Ishikawa (cell line): ENCODE data around the gene BANP.

Experiments used
- EP300 ChIP-seq: IDR thresholded peaks from 2 replicates; pipeline ENCODE4 v1.6.1; 2012; ENCODE audit warnings: borderline replicate concordance
- FOXM1 ChIP-seq: IDR thresholded peaks from 2 replicates; pipeline ENCODE4 v1.6.1; 2012; ENCODE audit warnings: low read depth, borderline replicate concordance
- MAX ChIP-seq: IDR thresholded peaks from 2 replicates; pipeline ENCODE4 v1.6.1; 2012
- TCF12 ChIP-seq: IDR thresholded peaks from 2 replicates; pipeline ENCODE4 v1.6.1; 2012; ENCODE audit warnings: low read depth
- TF ChIP-seq, protein P1 (sequence below): IDR thresholded peaks from 2 replicates; pipeline ENCODE4 v1.6.1; 2012; ENCODE audit warnings: low read depth, mild to moderate bottlenecking

DNA sequence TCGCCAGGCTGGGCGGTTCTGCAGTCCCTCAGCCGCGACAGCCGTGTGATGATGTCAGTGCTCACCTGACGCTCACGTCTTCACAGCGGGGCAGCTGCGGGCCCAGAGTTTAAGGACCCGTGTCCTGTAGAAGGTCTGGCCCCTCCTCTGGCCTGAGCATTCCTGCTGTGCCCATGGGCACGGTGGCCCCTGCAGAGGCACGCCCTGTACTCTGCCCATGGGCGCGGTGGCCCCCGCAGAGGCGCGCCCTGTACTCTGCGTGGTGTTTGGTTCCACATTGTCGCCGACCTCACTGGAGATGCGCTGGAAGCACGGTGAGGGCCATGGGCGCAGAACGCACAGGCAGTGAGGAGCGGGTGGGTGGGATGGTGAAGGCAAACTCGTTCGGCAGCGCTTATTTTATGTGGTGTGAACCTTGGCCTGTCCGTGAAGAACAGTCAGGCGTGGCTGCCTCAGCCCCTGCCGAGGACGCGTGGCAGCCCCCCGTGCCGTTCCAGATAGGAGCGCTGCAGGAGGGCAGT, 122.0 kb downstream of the BANP start:
- TF ChIP-seq EP300 (no peak), MAX (no peak), TCF12 (peak; percentile 43; the same call in 1 of the 2 replicates), FOXM1 (no peak)
- TF ChIP-seq, protein P1, sequence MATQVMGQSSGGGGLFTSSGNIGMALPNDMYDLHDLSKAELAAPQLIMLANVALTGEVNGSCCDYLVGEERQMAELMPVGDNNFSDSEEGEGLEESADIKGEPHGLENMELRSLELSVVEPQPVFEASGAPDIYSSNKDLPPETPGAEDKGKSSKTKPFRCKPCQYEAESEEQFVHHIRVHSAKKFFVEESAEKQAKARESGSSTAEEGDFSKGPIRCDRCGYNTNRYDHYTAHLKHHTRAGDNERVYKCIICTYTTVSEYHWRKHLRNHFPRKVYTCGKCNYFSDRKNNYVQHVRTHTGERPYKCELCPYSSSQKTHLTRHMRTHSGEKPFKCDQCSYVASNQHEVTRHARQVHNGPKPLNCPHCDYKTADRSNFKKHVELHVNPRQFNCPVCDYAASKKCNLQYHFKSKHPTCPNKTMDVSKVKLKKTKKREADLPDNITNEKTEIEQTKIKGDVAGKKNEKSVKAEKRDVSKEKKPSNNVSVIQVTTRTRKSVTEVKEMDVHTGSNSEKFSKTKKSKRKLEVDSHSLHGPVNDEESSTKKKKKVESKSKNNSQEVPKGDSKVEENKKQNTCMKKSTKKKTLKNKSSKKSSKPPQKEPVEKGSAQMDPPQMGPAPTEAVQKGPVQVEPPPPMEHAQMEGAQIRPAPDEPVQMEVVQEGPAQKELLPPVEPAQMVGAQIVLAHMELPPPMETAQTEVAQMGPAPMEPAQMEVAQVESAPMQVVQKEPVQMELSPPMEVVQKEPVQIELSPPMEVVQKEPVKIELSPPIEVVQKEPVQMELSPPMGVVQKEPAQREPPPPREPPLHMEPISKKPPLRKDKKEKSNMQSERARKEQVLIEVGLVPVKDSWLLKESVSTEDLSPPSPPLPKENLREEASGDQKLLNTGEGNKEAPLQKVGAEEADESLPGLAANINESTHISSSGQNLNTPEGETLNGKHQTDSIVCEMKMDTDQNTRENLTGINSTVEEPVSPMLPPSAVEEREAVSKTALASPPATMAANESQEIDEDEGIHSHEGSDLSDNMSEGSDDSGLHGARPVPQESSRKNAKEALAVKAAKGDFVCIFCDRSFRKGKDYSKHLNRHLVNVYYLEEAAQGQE = no peak
